Cerebellar cortex (tissue), 1 donor: Measurements from ENCODE around the gene OPN3.
A peak's percentile ranks its signal among the peaks of the same experiment; 100 is the strongest.

Experiments used
- DNase-seq: peaks from one replicate; pipeline ENCODE4 v3.0.0-alpha.2; 2015; ENCODE audit warnings: low spot score

Gene OPN3

GRCh38 chr1:241645199-241645598 is 5.0 kb upstream of the OPN3 start:
- no peak for DNase-seq

GRCh38 chr1:241644259-241644658 is 4.1 kb upstream of the OPN3 start:
- DNase-seq, result no peak

- no peak for DNase-seq
Observed at GRCh38 chr1:241642593-241642944, 2.4 kb upstream of the OPN3 start.

GRCh38 chr1:241641773-241642592 is 1.8 kb upstream of the OPN3 start:
- no peak for DNase-seq

GRCh38 chr1:241640867-241641622 is 876 bp upstream of the OPN3 start:
- peak; percentile 25 for DNase-seq

- peak; percentile 24 for DNase-seq
Observed at GRCh38 chr1:241639623-241640148, 483 bp downstream of the OPN3 start.

- DNase-seq, result no peak
Observed at GRCh38 chr1:241638909-241639622, 1.1 kb downstream of the OPN3 start.

GRCh38 chr1:241638099-241638682 is 2.0 kb downstream of the OPN3 start:
- no peak for DNase-seq

GRCh38 chr1:241637604-241638003 is 2.6 kb downstream of the OPN3 start:
- no peak for DNase-seq

- no peak for DNase-seq
Observed at GRCh38 chr1:241637046-241637590, 3.1 kb downstream of the OPN3 start.

- DNase-seq, result no peak
Observed at GRCh38 chr1:241636291-241636690, 3.9 kb downstream of the OPN3 start.

- DNase-seq, result no peak
Observed at GRCh38 chr1:241635556-241636152, 4.5 kb downstream of the OPN3 start.

GRCh38 chr1:241632987-241633386 is 7.2 kb downstream of the OPN3 start:
- no peak for DNase-seq

GRCh38 chr1:241631674-241632073 is 8.5 kb downstream of the OPN3 start:
- DNase-seq, result no peak

GRCh38 chr1:241630899-241631298 is 9.3 kb downstream of the OPN3 start:
- no peak for DNase-seq

GRCh38 chr1:241630476-241630875 is 9.7 kb downstream of the OPN3 start:
- no peak for DNase-seq

- DNase-seq, result no peak
Observed at GRCh38 chr1:241630005-241630404, 10.2 kb downstream of the OPN3 start.

- DNase-seq, result peak; percentile 57
Observed at GRCh38 chr1:241627453-241628259, 12.5 kb downstream of the OPN3 start.

- no peak for DNase-seq
Observed at GRCh38 chr1:241624935-241625334, 15.2 kb downstream of the OPN3 start.

- no peak for DNase-seq
Observed at GRCh38 chr1:241622669-241623068, 17.5 kb downstream of the OPN3 start.

- no peak for DNase-seq
Observed at GRCh38 chr1:241617426-241617825, 22.7 kb downstream of the OPN3 start.
